Endothelial cell of umbilical vein (primary cell): ENCODE results near the gene RBM8A. TPM values are rescaled to one million over a fixed set of nuclear protein-coding genes. Genes with fewer than 3 reads are reported as not detected.

Experiments
- BruUV-seq: library from RNA; stranded (reverse); fragments of 400-500 nt; replicated peaks from 2 replicates; lab custom pipeline; 2021; lab: Mats Ljungman, UMichigan
- CTCF ChIA-PET: fragments of 300-600, 350-600 bp; sonication (Branson Sonifier 250); formaldehyde crosslinking; loops from one replicate; lab custom pipeline; 2021; ENCODE audit warnings: antibody characterized with exemption, inconsistent platforms; lab: Charles Lee
- POLR2A ChIA-PET: fragments of 300-600, 350-600 bp; sonication (Branson Sonifier 250); formaldehyde crosslinking; loops from one replicate; lab custom pipeline; 2021; ENCODE audit warnings: antibody characterized with exemption, inconsistent platforms; lab: Charles Lee
- DNase-seq: peaks from one replicate; pipeline ENCODE4 v3.0.0-alpha.2; 2011; ENCODE audit warnings: low read depth, low spot score
- FAIRE-seq: peaks from 2 replicates; lab custom pipeline; 2011; peaks lifted over from hg19 to GRCh38; lab: Jason Lieb, UNC
- H2AFZ ChIP-seq: 2 replicates; pipeline ENCODE4 v1.6.0; 2012; ENCODE audit warnings: low read depth, low read length, control low read depth, inconsistent platforms
- H3K27ac ChIP-seq: 2 replicates; pipeline ENCODE4 v1.5.1; 2011; ENCODE audit warnings: low read depth, mild to moderate bottlenecking, control low read depth, low read length, moderate library complexity; ENCODE audit not compliant: insufficient read depth
- H3K27me3 ChIP-seq, 2 experiments: 2 replicates each; pipeline versions ENCODE4 v1.6.0 to v1.6.1; 2011; ENCODE audit warnings: low read length in 2 of 2, mixed read lengths in 1 of 2; ENCODE audit not compliant: control insufficient read depth in 2 of 2, insufficient read depth in 2 of 2
- H3K36me3 ChIP-seq, 2 experiments: 2 replicates in 1 of 2; 3 replicates in 1 of 2; pipeline ENCODE4 v1.5.1; 2011; ENCODE audit warnings: low read length in 2 of 2, mild to moderate bottlenecking in 1 of 2, moderate library complexity in 1 of 2; ENCODE audit not compliant: control insufficient read depth in 2 of 2, insufficient read depth in 2 of 2; ENCODE audit errors: extremely low read depth in 1 of 2
- H3K4me1 ChIP-seq: 3 replicates; pipeline ENCODE4 v1.5.1; 2011; ENCODE audit warnings: mild to moderate bottlenecking, low read length; ENCODE audit not compliant: control insufficient read depth, insufficient read depth; ENCODE audit errors: extremely low read depth
- H3K4me2 ChIP-seq: 2 replicates; pipeline ENCODE4 v1.6.1; 2011; ENCODE audit warnings: low read length, control low read depth, mixed read lengths; ENCODE audit not compliant: insufficient read depth
- H3K4me3 ChIP-seq, 3 experiments: fragments of 200-600 bp in 1 of 3; sonication (generic), shearing (Covaris generic) in 1 of 3; replicated peaks in 1 of 3; 2 replicates each; pipeline ENCODE4 v1.5.1; 2011 to 2016; ENCODE audit warnings: control low read depth in 3 of 3, low read length in 3 of 3, mild to moderate bottlenecking in 2 of 3, inconsistent platforms in 1 of 3, low read depth in 1 of 3, moderate library complexity in 1 of 3; ENCODE audit not compliant: insufficient read depth in 1 of 3
- H3K79me2 ChIP-seq: 2 replicates; pipeline ENCODE4 v1.6.0; 2012; ENCODE audit warnings: low read length, inconsistent platforms; ENCODE audit not compliant: control insufficient read depth, insufficient read depth
- H3K9ac ChIP-seq: replicated peaks from 2 replicates; pipeline ENCODE3; 2011; ENCODE audit warnings: low read length, control low read depth; ENCODE audit not compliant: insufficient read depth; ENCODE audit errors: extremely low read depth
- H3K9me1 ChIP-seq: replicated peaks from 3 replicates; pipeline ENCODE4 v1.6.0; 2011; ENCODE audit warnings: mild to moderate bottlenecking, low read length; ENCODE audit not compliant: control insufficient read depth, insufficient read depth; ENCODE audit errors: extremely low read depth
- H3K9me3 ChIP-seq: replicated peaks from 2 replicates; pipeline ENCODE4 v1.5.1; 2012; ENCODE audit warnings: low read length, inconsistent platforms; ENCODE audit not compliant: control insufficient read depth, insufficient read depth
- H4K20me1 ChIP-seq: replicated peaks from 2 replicates; pipeline ENCODE3; 2011; ENCODE audit warnings: mild to moderate bottlenecking, low read length; ENCODE audit not compliant: control insufficient read depth, insufficient read depth; ENCODE audit errors: extremely low read depth
- EZH2 ChIP-seq: IDR thresholded peaks from 2 replicates; pipeline ENCODE4 v1.6.1; 2012; ENCODE audit warnings: borderline replicate concordance, low read depth, mild to moderate bottlenecking, moderate library complexity, low read length, inconsistent platforms; ENCODE audit not compliant: severe bottlenecking
- FOS ChIP-seq: IDR thresholded peaks from 2 replicates; pipeline ENCODE4 v1.6.1; 2011; ENCODE audit warnings: mild to moderate bottlenecking, low read length, moderate library complexity, borderline replicate concordance; ENCODE audit not compliant: insufficient read depth
- GATA2 ChIP-seq: IDR thresholded peaks from 2 replicates; pipeline ENCODE4 v1.7.0; 2011; ENCODE audit warnings: low read depth, mild to moderate bottlenecking, moderate library complexity, mixed read lengths, low read length; ENCODE audit not compliant: insufficient read length, insufficient read depth
- JUN ChIP-seq: IDR thresholded peaks from 2 replicates; pipeline ENCODE4 v1.6.1; 2011; ENCODE audit warnings: borderline replicate concordance, low read depth; ENCODE audit not compliant: insufficient read length, insufficient read depth
- MYC ChIP-seq: IDR thresholded peaks from one replicate; pipeline ENCODE4 v1.6.1; 2011; ENCODE audit warnings: mild to moderate bottlenecking, low read depth, low read length
- POLR2A ChIP-seq: IDR thresholded peaks from 2 replicates; pipeline ENCODE4 v1.6.1; 2012; ENCODE audit warnings: low read depth, mild to moderate bottlenecking, control low read depth, low read length
- POLR2AphosphoS5 ChIP-seq: IDR thresholded peaks from 2 replicates; pipeline ENCODE4 v1.6.1; 2012; ENCODE audit warnings: low read depth, mild to moderate bottlenecking, control low read depth, low read length, moderate library complexity; ENCODE audit not compliant: insufficient read depth
- dilution Hi-C: fragments of 300-500 bp; cut with MboI; formaldehyde crosslinking; loops from one replicate; pipeline ENCODE4 v1.15.0; 2019; ENCODE audit warnings: low sequenced_read_pairs; ENCODE audit not compliant: extremely low pct_ligation_motif_present
- intact Hi-C: fragments of 100-400 bp; cut with micrococcal nuclease; formaldehyde crosslinking; loops from one replicate; pipeline ENCODE4 v1.10.0; 2022
- polyA plus RNA-seq, 4 experiments: library from polyadenylated mRNA; depleted of rRNA in 3 of 4; stranded (reverse) in 3 of 4; unstranded in 1 of 4; fragments of >200 nt; gene quantifications; 2 replicates each; pipeline versions ENCODE4 v1.2.1 to v1.2.3, GENCODE V29; 2011 to 2012; ENCODE audit warnings: missing spikeins in 1 of 4
- total RNA-seq: library from RNA; stranded (reverse); gene quantifications from 2 replicates; pipeline ENCODE4 v1.2.3, GENCODE V29; 2021
- TF ChIP-seq, protein P1 (sequence below), 2 donors: IDR thresholded peaks; 1 replicate in 1 of 2; 2 replicates in 1 of 2; pipeline ENCODE4 v1.5.1; 2011; ENCODE audit warnings: low read length in 2 of 2, mild to moderate bottlenecking in 2 of 2, moderate library complexity in 2 of 2, control low read depth in 1 of 2, inconsistent platforms in 1 of 2, low read depth in 1 of 2; ENCODE audit not compliant: insufficient read depth in 1 of 2; ENCODE audit errors: extremely low read depth in 1 of 2
- TF ChIP-seq, protein P2 (sequence below): IDR thresholded peaks from 2 replicates; pipeline ENCODE4 v1.6.1; 2011; ENCODE audit not compliant: insufficient read depth, insufficient read length

The RBM8A gene
- total and polyA plus RNA-seq, 2 donors (not counting 3 experiments of a cell fraction or from before 2014, with no cell fraction given), result 192 to 194 TPM

DNA sequence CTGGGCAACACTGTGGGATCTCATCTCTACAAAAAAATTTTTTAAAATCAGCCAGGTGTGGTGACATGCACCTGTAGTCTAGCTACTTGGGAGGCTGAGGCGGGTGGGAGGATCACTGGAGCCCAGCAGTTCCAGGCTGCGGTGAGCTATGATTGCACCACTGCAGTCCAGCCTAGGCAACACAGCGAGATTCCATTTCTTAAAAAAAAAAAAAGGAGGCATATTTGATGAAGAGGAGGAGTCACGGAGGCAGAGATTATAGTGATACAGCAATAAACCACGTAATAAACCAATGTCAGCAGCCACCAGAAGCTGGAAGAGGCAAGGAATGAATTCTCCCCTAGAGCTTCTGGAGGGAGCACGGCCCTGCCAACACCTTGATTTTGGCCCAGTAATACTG, 26.6 kb upstream of the RBM8A start:
- H3K4me2 ChIP-seq, result no peak overlapping the region
- BruUV-seq, result no TSS peak
- no peaks in the 10 kb centered on the region for H3K9me3 ChIP-seq
- CTCF ChIA-PET, result interaction anchor here (1.0 to 1.1 kb wide), 2 partner anchors 12 to 24 kb away, joined by 3 to 4 read pairs; no protein-coding TSS in a partner anchor
- DNase-seq (no peak), FAIRE-seq (no peak)
- no peak overlapping the region for H2AFZ ChIP-seq
- H3K9ac ChIP-seq, result no peak overlapping the region
- intact Hi-C loops (no loop called here), dilution Hi-C loops (no loop called here)
- POLR2A ChIA-PET, result interaction anchor here (1.0 kb wide), 1 partner anchor 11 kb away, joined by 3 read pairs; the partner anchor contains the start of genes ANKRD34A and POLR3GL
- H3K79me2 ChIP-seq, result peaks cover 76% of the 10 kb centered on the region
- H3K27ac ChIP-seq, result no peak overlapping the region
- H3K27me3 ChIP-seq, result no peaks in the 10 kb centered on the region
- no peak overlapping the region for H3K4me3 ChIP-seq
- H4K20me1 ChIP-seq, result no peaks in the 10 kb centered on the region
- H3K4me1 ChIP-seq, result peaks cover 33% of the 10 kb centered on the region
- no peaks in the 10 kb centered on the region for H3K9me1 ChIP-seq
- TF ChIP-seq GATA2, result no peak
- no peak for TF ChIP-seq POLR2A
- TF ChIP-seq EZH2, result no peak
- TF ChIP-seq, protein P1, sequence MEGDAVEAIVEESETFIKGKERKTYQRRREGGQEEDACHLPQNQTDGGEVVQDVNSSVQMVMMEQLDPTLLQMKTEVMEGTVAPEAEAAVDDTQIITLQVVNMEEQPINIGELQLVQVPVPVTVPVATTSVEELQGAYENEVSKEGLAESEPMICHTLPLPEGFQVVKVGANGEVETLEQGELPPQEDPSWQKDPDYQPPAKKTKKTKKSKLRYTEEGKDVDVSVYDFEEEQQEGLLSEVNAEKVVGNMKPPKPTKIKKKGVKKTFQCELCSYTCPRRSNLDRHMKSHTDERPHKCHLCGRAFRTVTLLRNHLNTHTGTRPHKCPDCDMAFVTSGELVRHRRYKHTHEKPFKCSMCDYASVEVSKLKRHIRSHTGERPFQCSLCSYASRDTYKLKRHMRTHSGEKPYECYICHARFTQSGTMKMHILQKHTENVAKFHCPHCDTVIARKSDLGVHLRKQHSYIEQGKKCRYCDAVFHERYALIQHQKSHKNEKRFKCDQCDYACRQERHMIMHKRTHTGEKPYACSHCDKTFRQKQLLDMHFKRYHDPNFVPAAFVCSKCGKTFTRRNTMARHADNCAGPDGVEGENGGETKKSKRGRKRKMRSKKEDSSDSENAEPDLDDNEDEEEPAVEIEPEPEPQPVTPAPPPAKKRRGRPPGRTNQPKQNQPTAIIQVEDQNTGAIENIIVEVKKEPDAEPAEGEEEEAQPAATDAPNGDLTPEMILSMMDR (IDR thresholded peaks at IDR 0.05; ENCODE audit: extremely low read depth in 1 of 2, insufficient read depth in 1 of 2, low read depth in 1 of 2, low read length in 2 of 2), result no peak
- no peak for TF ChIP-seq POLR2AphosphoS5
- no peak for TF ChIP-seq JUN
- no peak for TF ChIP-seq MYC
- no peak for TF ChIP-seq FOS
- TF ChIP-seq, protein P2, sequence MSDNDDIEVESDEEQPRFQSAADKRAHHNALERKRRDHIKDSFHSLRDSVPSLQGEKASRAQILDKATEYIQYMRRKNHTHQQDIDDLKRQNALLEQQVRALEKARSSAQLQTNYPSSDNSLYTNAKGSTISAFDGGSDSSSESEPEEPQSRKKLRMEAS, result no peak
- no peaks in the 10 kb centered on the region for H3K36me3 ChIP-seq
